Activated CD4-positive, alpha-beta T cell treated with anti-CD3 and anti-CD28 coated beads for 36 hours (primary cell): ENCODE results near the gene GPSM1. TPM values are rescaled to one million over a fixed set of nuclear protein-coding genes. Genes with fewer than 3 reads are reported as not detected.

Experiments used
- ATAC-seq: fragments of 200-7000 bp; cut with Tn5 transposase; one replicate; pipeline ENCODE4 v1.10.0; 2021; ENCODE audit warnings: mild to moderate bottlenecking, moderate library complexity
- CTCF ChIA-PET: fragments of 350-600 bp; sonication (Branson Sonifier 250); formaldehyde crosslinking; loops from one replicate; lab custom pipeline; 2021; ENCODE audit warnings: antibody characterized with exemption; lab: Charles Lee
- POLR2A ChIA-PET: fragments of 350-600 bp; sonication (Branson Sonifier 250); formaldehyde crosslinking; loops from one replicate; lab custom pipeline; 2021; ENCODE audit warnings: antibody characterized with exemption, inconsistent platforms; lab: Charles Lee
- DNase-seq: peaks from one replicate; pipeline ENCODE4 v3.0.0-alpha.2; 2020
- H3K27ac Mint-ChIP-seq: one replicate; pipeline ENCODE4 v1.8.0; 2021; ENCODE audit warnings: mixed read lengths
- H3K27me3 Mint-ChIP-seq: one replicate; pipeline ENCODE4 v1.8.0; 2021; ENCODE audit warnings: mixed read lengths
- H3K36me3 Mint-ChIP-seq: one replicate; pipeline ENCODE4 v1.8.0; 2021; ENCODE audit warnings: low read depth, mixed read lengths
- H3K4me1 Mint-ChIP-seq: one replicate; pipeline ENCODE4 v1.8.0; 2021; ENCODE audit warnings: mixed read lengths
- H3K4me3 Mint-ChIP-seq: one replicate; pipeline ENCODE4 v1.8.0; 2021; ENCODE audit warnings: mild to moderate bottlenecking, moderate library complexity, mixed read lengths
- H3K9me3 Mint-ChIP-seq: one replicate; pipeline ENCODE4 v1.8.0; 2021; ENCODE audit warnings: low read depth, mixed read lengths
- intact Hi-C, 2 experiments: fragments of 100-400 bp; cut with DNase I in 1 of 2; cut with micrococcal nuclease in 1 of 2; formaldehyde crosslinking; loops; one replicate each; pipeline versions ENCODE4 v1.14.2 to v1.15.1; 2022 to 2024; cut with DNase I, micrococcal nuclease
- total RNA-seq, 2 experiments: library from RNA; stranded (reverse); gene quantifications; one replicate each; pipeline ENCODE4 v1.2.3, GENCODE V29; 2021

Gene GPSM1
- total RNA-seq, 2 experiments from 2014 or later = 9.6 to 10.8 TPM

DNA sequence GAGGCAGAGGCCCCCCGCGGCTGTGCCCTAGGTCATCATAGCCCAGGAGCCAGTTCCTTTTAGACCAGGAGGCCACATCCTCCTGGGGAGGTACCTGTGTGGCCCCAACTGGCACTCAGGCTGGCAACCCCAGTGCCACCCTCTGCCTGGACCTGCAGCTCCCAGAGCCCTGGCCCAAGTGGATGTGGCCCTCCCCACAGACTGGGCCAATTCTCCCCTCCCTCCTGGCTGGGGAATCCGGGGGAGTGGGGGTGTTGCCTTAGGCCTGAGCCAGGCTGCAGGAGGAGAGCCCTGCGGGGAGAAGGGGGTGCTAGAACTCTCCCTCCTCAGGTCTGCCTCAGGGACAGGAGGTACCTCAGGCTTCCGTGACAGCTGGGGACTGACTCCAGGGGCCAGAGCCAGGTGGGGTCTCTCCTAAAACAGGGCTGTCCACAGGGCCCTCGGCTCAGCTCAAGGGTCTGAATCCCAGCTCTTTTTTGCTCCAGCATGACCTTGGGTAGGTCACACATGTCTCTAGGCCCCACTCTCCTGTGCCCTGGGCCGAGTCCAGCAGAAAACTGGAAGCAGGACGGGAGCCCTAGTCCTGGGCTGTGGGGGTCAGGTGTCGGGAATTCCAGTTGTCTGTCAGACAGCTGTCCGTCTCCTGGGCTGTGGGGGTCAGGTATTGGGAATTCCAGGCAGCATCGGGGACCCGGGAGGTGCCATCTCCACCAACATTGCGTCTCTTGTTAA is 26.6 kb downstream of the GPSM1 start:
- H3K4me3 Mint-ChIP-seq = no peak overlapping the region
- no peaks in the 10 kb centered on the region for H3K36me3 Mint-ChIP-seq
- CTCF ChIA-PET = interaction anchor here (0.7 kb wide), 1 partner anchor 347 kb away, joined by 3 read pairs; no protein-coding TSS in a partner anchor
- no peaks in the 10 kb centered on the region for H3K9me3 Mint-ChIP-seq
- POLR2A ChIA-PET = no interaction called here
- intact Hi-C loops = no loop called here
- H3K27ac Mint-ChIP-seq = no peak overlapping the region
- no peaks in the 10 kb centered on the region for H3K4me1 Mint-ChIP-seq
- ATAC-seq (no peak), DNase-seq (no peak)
- no peaks in the 10 kb centered on the region for H3K27me3 Mint-ChIP-seq

- ATAC-seq (no peak), DNase-seq (no peak)
- CTCF ChIA-PET = interaction anchor here (0.7 kb wide), 1 partner anchor 346 kb away, joined by 3 read pairs; no protein-coding TSS in a partner anchor
- POLR2A ChIA-PET = no interaction called here
- intact Hi-C loops = no loop called here
- no peaks in the 10 kb centered on the region for H3K9me3 Mint-ChIP-seq
- H3K4me3 Mint-ChIP-seq = no peak overlapping the region
- H3K27ac Mint-ChIP-seq = no peak overlapping the region
- no peaks in the 10 kb centered on the region for H3K4me1 Mint-ChIP-seq
- no peaks in the 10 kb centered on the region for H3K36me3 Mint-ChIP-seq
- H3K27me3 Mint-ChIP-seq = no peaks in the 10 kb centered on the region
These were observed 27.3 kb downstream of the GPSM1 start for GRCh38 chr9:136354592-136355085.

DNA sequence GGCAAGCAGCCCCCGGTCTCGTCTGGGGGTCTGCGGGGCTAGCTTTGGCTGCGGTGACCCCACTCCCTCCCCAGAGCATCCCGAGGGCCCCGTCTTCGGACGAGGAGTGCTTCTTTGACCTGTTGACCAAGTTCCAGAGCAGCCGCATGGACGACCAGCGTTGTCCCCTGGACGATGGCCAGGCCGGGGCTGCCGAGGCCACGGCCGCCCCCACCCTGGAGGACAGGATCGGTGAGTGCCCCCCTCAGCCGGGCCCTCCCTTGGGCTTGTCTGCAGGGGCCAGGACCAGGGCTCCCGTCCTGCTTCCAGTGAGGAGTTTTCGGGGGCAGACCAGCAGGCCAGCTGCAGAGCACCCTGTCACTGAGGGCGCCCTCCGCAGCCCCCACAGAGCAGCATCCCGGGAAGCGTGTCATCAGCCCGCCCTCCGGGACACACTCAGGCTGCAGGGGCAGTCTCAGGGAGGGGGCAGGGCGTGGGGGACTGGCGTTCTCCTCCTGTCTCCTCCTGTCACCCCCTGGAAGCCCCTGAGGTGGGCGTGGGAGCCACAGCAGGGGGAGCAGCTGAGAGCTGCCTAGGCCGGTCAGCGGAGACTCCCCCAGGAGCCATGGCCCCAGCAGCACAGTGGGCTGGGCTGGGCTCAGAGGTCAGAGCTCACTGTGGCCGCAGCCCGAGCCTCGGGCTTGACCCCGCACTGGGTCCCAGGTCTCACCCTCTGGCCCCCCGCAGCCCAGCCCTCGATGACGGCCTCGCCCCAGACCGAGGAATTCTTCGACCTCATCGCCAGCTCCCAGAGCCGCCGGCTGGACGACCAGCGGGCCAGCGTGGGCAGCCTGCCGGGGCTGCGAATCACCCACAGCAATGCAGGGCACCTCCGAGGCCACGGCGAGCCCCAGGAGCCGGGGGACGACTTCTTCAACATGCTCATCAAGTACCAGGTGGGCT is 28.5 kb downstream of the GPSM1 start:
- Mint-ChIP-seq H3K4me3 (no peak overlapping the region), H3K27me3 (no peaks in the 10 kb centered on the region), H3K9me3 (no peaks in the 10 kb centered on the region), H3K36me3 (no peaks in the 10 kb centered on the region), H3K4me1 (no peaks in the 10 kb centered on the region), H3K27ac (no peak overlapping the region)
- ChIA-PET POLR2A (no interaction called here), CTCF (interaction anchor here (0.6 to 0.7 kb wide), 2 partner anchors 9 to 97 kb away, joined by 3 read pairs; no protein-coding TSS in a partner anchor)
- ATAC-seq = no peak
- no peak for DNase-seq
- intact Hi-C loops = no loop called here

GRCh38 chr9:136357202-136357725 is 29.9 kb downstream of the GPSM1 start:
- POLR2A ChIA-PET = no interaction called here
- no peaks in the 10 kb centered on the region for H3K27me3 Mint-ChIP-seq
- H3K4me3 Mint-ChIP-seq = no peak overlapping the region
- DNase-seq (no peak), ATAC-seq (no peak)
- H3K36me3 Mint-ChIP-seq = no peaks in the 10 kb centered on the region
- no peaks in the 10 kb centered on the region for H3K9me3 Mint-ChIP-seq
- no peaks in the 10 kb centered on the region for H3K4me1 Mint-ChIP-seq
- CTCF ChIA-PET = no interaction called here
- no peak overlapping the region for H3K27ac Mint-ChIP-seq
- intact Hi-C loops = no loop called here

GRCh38 chr9:136358016-136358415 is 30.7 kb downstream of the GPSM1 start:
- Mint-ChIP-seq H3K27me3 (no peaks in the 10 kb centered on the region), H3K9me3 (no peaks in the 10 kb centered on the region), H3K27ac (no peak overlapping the region), H3K4me3 (no peak overlapping the region), H3K36me3 (no peaks in the 10 kb centered on the region), H3K4me1 (peaks cover 5% of the 10 kb centered on the region)
- POLR2A ChIA-PET = no interaction called here
- DNase-seq (no peak), ATAC-seq (no peak)
- intact Hi-C loops = no loop called here
- CTCF ChIA-PET = no interaction called here

DNA sequence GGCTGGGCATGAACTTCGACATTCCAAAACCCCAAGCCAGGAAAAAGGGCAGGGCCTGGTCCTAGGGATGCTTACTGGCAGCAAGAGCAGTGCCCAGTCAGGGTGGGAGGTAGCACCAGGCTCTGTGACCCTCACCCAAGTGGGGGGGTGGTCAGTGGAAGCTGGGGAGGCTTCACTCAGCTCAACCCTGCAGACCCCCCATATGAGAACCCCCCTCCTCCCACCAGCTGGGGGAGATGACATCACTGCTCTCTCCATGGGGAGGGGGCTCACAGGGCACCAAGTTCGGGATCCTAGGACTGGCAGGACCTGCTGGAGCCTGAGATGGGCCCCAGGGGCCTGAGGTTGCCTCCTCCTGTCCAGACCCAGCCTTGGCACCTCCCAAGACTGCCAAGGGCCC is 31.5 kb downstream of the GPSM1 start:
- intact Hi-C loops = no loop called here
- H3K4me1 Mint-ChIP-seq = peaks cover 7% of the 10 kb centered on the region
- ChIA-PET POLR2A (no interaction called here), CTCF (no interaction called here)
- H3K9me3 Mint-ChIP-seq = no peaks in the 10 kb centered on the region
- no peak overlapping the region for H3K27ac Mint-ChIP-seq
- H3K4me3 Mint-ChIP-seq = no peak overlapping the region
- H3K36me3 Mint-ChIP-seq = no peaks in the 10 kb centered on the region
- no peak for DNase-seq
- no peak for ATAC-seq
- H3K27me3 Mint-ChIP-seq = no peaks in the 10 kb centered on the region

DNA sequence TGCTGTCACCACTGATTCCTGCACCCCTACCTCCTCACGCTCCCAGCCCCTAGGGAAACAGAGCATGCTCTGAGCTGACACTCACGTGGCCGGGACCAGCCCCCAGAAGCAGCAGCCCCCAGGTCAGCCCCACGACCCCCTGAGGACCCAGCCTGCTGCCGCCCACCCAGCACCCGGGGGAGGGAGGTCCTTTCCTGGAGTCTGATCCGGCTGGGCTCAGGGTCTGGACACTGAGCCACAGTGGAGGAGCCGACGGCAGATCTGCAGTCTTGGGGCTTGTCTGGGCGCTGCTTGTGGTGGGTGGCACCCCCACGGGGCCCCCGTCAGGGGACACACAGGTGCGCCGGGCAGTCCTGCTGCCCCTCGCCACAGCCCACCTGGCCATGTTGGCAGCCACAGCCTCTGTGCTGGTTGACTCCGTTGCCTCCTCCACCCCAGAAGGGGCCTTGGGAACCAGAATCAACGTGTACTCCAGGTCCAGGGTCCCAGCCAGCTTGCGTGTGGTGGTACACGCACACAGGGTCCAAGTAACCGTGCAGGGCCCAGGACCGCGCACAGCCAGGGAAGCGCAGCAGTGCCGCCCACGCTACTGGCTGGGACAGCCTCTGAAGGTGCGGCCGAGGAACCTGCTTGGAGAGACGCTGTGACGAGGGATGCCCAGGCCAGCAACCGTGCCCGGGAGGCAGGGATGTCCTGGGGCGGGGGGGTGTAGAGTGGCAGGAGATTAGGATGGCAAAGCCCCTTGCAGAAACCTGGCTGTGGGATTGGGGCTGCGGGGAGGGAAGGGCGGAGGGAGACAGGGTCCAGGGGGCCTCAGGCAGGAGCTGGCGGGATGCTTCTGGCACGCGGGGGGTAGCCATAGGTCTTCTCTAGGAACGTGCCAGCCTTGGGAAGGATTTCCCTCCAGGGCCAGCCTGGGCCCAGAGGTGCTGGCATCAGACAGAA is 32.7 kb downstream of the GPSM1 start:
- H3K27ac Mint-ChIP-seq = no peak overlapping the region
- ChIA-PET POLR2A (no interaction called here), CTCF (no interaction called here)
- DNase-seq (no peak), ATAC-seq (no peak)
- no peak overlapping the region for H3K4me3 Mint-ChIP-seq
- H3K36me3 Mint-ChIP-seq = no peaks in the 10 kb centered on the region
- H3K27me3 Mint-ChIP-seq = no peaks in the 10 kb centered on the region
- H3K4me1 Mint-ChIP-seq = peaks cover 10% of the 10 kb centered on the region
- no peaks in the 10 kb centered on the region for H3K9me3 Mint-ChIP-seq
- intact Hi-C loops = loop anchor here in 1 of 2 experiments (5.0 kb wide), 2 partner anchors 33 to 253 kb away; partner anchors contain the start of gene GPSM1

- H3K27ac Mint-ChIP-seq = no peak overlapping the region
- ATAC-seq = no peak
- no peaks in the 10 kb centered on the region for H3K27me3 Mint-ChIP-seq
- DNase-seq = no peak
- no peaks in the 10 kb centered on the region for H3K36me3 Mint-ChIP-seq
- ChIA-PET CTCF (interaction anchor here (0.6 to 0.7 kb wide), 2 partner anchors 35 to 567 kb away, joined by 3 to 4 read pairs; no protein-coding TSS in a partner anchor), POLR2A (interaction anchor here (1.0 kb wide), 1 partner anchor 42 kb away, joined by 4 read pairs; no protein-coding TSS in a partner anchor)
- peaks cover 10% of the 10 kb centered on the region for H3K4me1 Mint-ChIP-seq
- no peaks in the 10 kb centered on the region for H3K9me3 Mint-ChIP-seq
- intact Hi-C loops = loop anchor here in 1 of 2 experiments (5.0 kb wide), 2 partner anchors 34 to 254 kb away; partner anchors contain the start of gene GPSM1
- no peak overlapping the region for H3K4me3 Mint-ChIP-seq
These were observed 33.9 kb downstream of the GPSM1 start for GRCh38 chr9:136361047-136361753.

GRCh38 chr9:136361754-136362449 is 34.6 kb downstream of the GPSM1 start:
- ChIA-PET POLR2A (interaction anchor here (1.0 kb wide), 1 partner anchor 41 kb away, joined by 4 read pairs; no protein-coding TSS in a partner anchor), CTCF (interaction anchor here (0.6 to 1.8 kb wide), 3 partner anchors 10 to 34 kb away, joined by 3 to 8 read pairs (median 5); no protein-coding TSS in a partner anchor)
- intact Hi-C loops = loop anchor here in 1 of 2 experiments (5.0 kb wide), 2 partner anchors 35 to 255 kb away; partner anchors contain the start of gene GPSM1
- Mint-ChIP-seq H3K4me1 (peaks cover 10% of the 10 kb centered on the region), H3K27me3 (no peaks in the 10 kb centered on the region), H3K9me3 (no peaks in the 10 kb centered on the region), H3K36me3 (no peaks in the 10 kb centered on the region), H3K4me3 (no peak overlapping the region), H3K27ac (no peak overlapping the region)
- ATAC-seq (no peak), DNase-seq (no peak)
